Aorta (tissue), 5 donors: ENCODE measurements around the gene ME3. TPM values are rescaled to one million over a fixed set of nuclear protein-coding genes. Genes with fewer than 3 reads are reported as not detected.

ENCODE experiments used
- ATAC-seq: fragments of 200-7000 bp; cut with Tn5 transposase; one replicate; pipeline ENCODE4 v1.9.1; 2022; ENCODE audit warnings: moderate library complexity; ENCODE audit not compliant: low FRiP score
- DNase-seq, 2 donors: peaks; one replicate each; pipeline ENCODE4 v3.0.0-alpha.2; 2020
- H3K27ac ChIP-seq, 2 donors: one replicate each; pipeline ENCODE4 v1.5.1; 2013; ENCODE audit warnings: low read length in 2 of 2, mild to moderate bottlenecking in 2 of 2, moderate library complexity in 2 of 2, control low read depth in 1 of 2, inconsistent platforms in 1 of 2, low read depth in 1 of 2
- H3K27me3 ChIP-seq, 2 donors: one replicate each; pipeline ENCODE4 v1.6.1; 2013; ENCODE audit warnings: control low read depth in 1 of 2, low read length in 1 of 2, mild to moderate bottlenecking in 1 of 2, moderate library complexity in 1 of 2; ENCODE audit not compliant: insufficient read depth in 2 of 2, control insufficient read depth in 1 of 2
- H3K36me3 ChIP-seq, 2 donors: one replicate each; pipeline ENCODE4 v1.6.1; 2013; ENCODE audit warnings: control low read depth in 1 of 2, low read length in 1 of 2, mild to moderate bottlenecking in 1 of 2; ENCODE audit not compliant: insufficient read depth in 2 of 2, control insufficient read depth in 1 of 2
- H3K4me1 ChIP-seq, 2 donors: one replicate each; pipeline ENCODE4 v1.6.1; 2013; ENCODE audit warnings: low read length in 2 of 2, control low read depth in 1 of 2, mild to moderate bottlenecking in 1 of 2, moderate library complexity in 1 of 2; ENCODE audit not compliant: insufficient read depth in 2 of 2, control insufficient read depth in 1 of 2
- H3K4me3 ChIP-seq, 2 donors: one replicate each; pipeline ENCODE4 v1.5.1; 2013; ENCODE audit warnings: low read length in 2 of 2, control low read depth in 1 of 2, mild to moderate bottlenecking in 1 of 2
- H3K9me3 ChIP-seq: one replicate; pipeline ENCODE4 v1.6.1; 2013; ENCODE audit warnings: mild to moderate bottlenecking, low read length; ENCODE audit not compliant: control insufficient read depth
- WGBS, 2 donors: extraction: QIAGEN DNeasy Blood & Tissue Kit; methylation state at CpG; one replicate each; pipeline ENCODE4 v1.1.7; 2013; 5-methylcytosine and 5-hydroxymethylcytosine counted together
- intact Hi-C, 2 donors: fragments of 100-400 bp; cut with DNase I; formaldehyde crosslinking; loops; one replicate each; pipeline versions ENCODE4 v1.14.2 to v1.15.0; 2022
- polyA plus RNA-seq, 2 donors: library from polyadenylated mRNA; stranded (reverse); fragments of 200-250 nt; gene quantifications; one replicate each; pipeline ENCODE4 v1.2.3, GENCODE V29; 2013
- total RNA-seq, 2 donors: library from RNA; stranded (reverse); fragmentation: NEBNext Ultra II Directional; extraction: Animal tissue kit (Norgen Biotek cat#: 25700); gene quantifications; one replicate each; pipeline ENCODE4 v1.2.1, GENCODE V29; 2021
- donor health status: healthy with polysubstance abuse.
- donor health status: Bipolar disorder and iron deficiency.
- donor health status: DM: no; HTN: no; CAD: no.
- donor health status: DM: no; HTN: no; CAD: no.
- donor health status: DM: yes; HTN: yes; CAD: no.

Gene ME3
- total and polyA plus RNA-seq, 4 donors: 9.5 to 41.0 (median 28.6) TPM

- ATAC-seq (no peak), DNase-seq (no peak)
- Histone ChIP-seq H3K4me3 (no peak overlapping the region), H3K27ac (no peak overlapping the region), H3K36me3 (peaks cover 5 to 8% of the 10 kb centered on the region in 2 donors), H3K4me1 (no peaks in the 10 kb centered on the region), H3K27me3 (no peaks in the 10 kb centered on the region), H3K9me3 (no peaks in the 10 kb centered on the region)
- intact Hi-C loops: no loop called here
- WGBS, 2 donors: 94 to 98% methylated on average over 3 of the region's 3 CpGs
These were observed 224.5 kb downstream of the ME3 start for GRCh38 chr11:86447763-86448480.

GRCh38 chr11:86446924-86447285, 225.5 kb downstream of the ME3 start:
- WGBS, 2 donors: 96% methylated on average over 12 of the region's 12 CpGs
- Histone ChIP-seq H3K4me3 (no peak overlapping the region), H3K36me3 (peaks cover 5 to 8% of the 10 kb centered on the region in 2 donors), H3K4me1 (no peaks in the 10 kb centered on the region), H3K27ac (no peak overlapping the region), H3K9me3 (no peaks in the 10 kb centered on the region), H3K27me3 (no peaks in the 10 kb centered on the region)
- intact Hi-C loops: no loop called here
- ATAC-seq (no peak), DNase-seq (no peak)

GRCh38 chr11:86446163-86446923, 226.1 kb downstream of the ME3 start:
- H3K9me3 ChIP-seq: no peaks in the 10 kb centered on the region
- intact Hi-C loops: no loop called here
- no peak for ATAC-seq
- H3K27ac ChIP-seq: no peak overlapping the region
- DNase-seq: no peak
- no peaks in the 10 kb centered on the region for H3K4me1 ChIP-seq
- H3K27me3 ChIP-seq: no peaks in the 10 kb centered on the region
- H3K4me3 ChIP-seq: no peak overlapping the region
- peaks cover 7 to 8% of the 10 kb centered on the region in 2 donors for H3K36me3 ChIP-seq
- 96 to 97% methylated on average over 8 of the region's 8 CpGs for WGBS, 2 donors

GRCh38 chr11:86444981-86445380, 227.4 kb downstream of the ME3 start:
- WGBS, 2 donors: 98 to 100% methylated on average over 1 of the region's 1 CpG
- peaks cover 7 to 8% of the 10 kb centered on the region in 2 donors for H3K36me3 ChIP-seq
- DNase-seq: no peak

GRCh38 chr11:86443415-86443814, 229.0 kb downstream of the ME3 start:
- Histone ChIP-seq H3K4me1 (no peaks in the 10 kb centered on the region), H3K9me3 (no peaks in the 10 kb centered on the region), H3K27ac (no peak overlapping the region), H3K36me3 (peaks cover 7 to 8% of the 10 kb centered on the region in 2 donors), H3K27me3 (no peaks in the 10 kb centered on the region), H3K4me3 (no peak overlapping the region)
- intact Hi-C loops: no loop called here
- DNase-seq (no peak), ATAC-seq (no peak)
- WGBS, 2 donors: 0% methylated on average over 1 of the region's 1 CpG

More at GRCh38 chr11:86444981-86445380, 227.4 kb downstream of the ME3 start:
- Histone ChIP-seq H3K27me3 (no peaks in the 10 kb centered on the region), H3K9me3 (no peaks in the 10 kb centered on the region), H3K4me3 (no peak overlapping the region), H3K27ac (no peak overlapping the region), H3K4me1 (no peaks in the 10 kb centered on the region)
- intact Hi-C loops: no loop called here
- ATAC-seq: no peak

- intact Hi-C loops: no loop called here
- no peak overlapping the region for H3K27ac ChIP-seq
- DNase-seq (peak in 1 of 2 donors; percentile 59), ATAC-seq (peak; percentile 26)
- no peaks in the 10 kb centered on the region for H3K27me3 ChIP-seq
- no peaks in the 10 kb centered on the region for H3K4me1 ChIP-seq
- no peak overlapping the region for H3K4me3 ChIP-seq
- WGBS, 2 donors: 77 to 87% methylated on average over 5 of the region's 5 CpGs
- H3K9me3 ChIP-seq: no peaks in the 10 kb centered on the region
- H3K36me3 ChIP-seq: peaks cover 7 to 8% of the 10 kb centered on the region in 2 donors
These were observed 229.6 kb downstream of the ME3 start for GRCh38 chr11:86442827-86443226.

- H3K4me3 ChIP-seq: no peak overlapping the region
- ATAC-seq: no peak
- no peaks in the 10 kb centered on the region for H3K27me3 ChIP-seq
- intact Hi-C loops: no loop called here
- no peak for DNase-seq
- WGBS, 2 donors: 87 to 90% methylated on average over 2 of the region's 2 CpGs
- H3K27ac ChIP-seq: no peak overlapping the region
- no peaks in the 10 kb centered on the region for H3K4me1 ChIP-seq
- no peaks in the 10 kb centered on the region for H3K9me3 ChIP-seq
- H3K36me3 ChIP-seq: peaks cover 7 to 8% of the 10 kb centered on the region in 2 donors
These were observed 230.0 kb downstream of the ME3 start for GRCh38 chr11:86442420-86442819.

- peaks cover 7 to 8% of the 10 kb centered on the region in 2 donors for H3K36me3 ChIP-seq
- ATAC-seq: no peak
- H3K27ac ChIP-seq: no peak overlapping the region
These were observed 231.6 kb downstream of the ME3 start for GRCh38 chr11:86440843-86441242.

GRCh38 chr11:86440305-86440716, 232.1 kb downstream of the ME3 start:
- Histone ChIP-seq H3K27ac (no peak overlapping the region), H3K27me3 (no peaks in the 10 kb centered on the region), H3K9me3 (no peaks in the 10 kb centered on the region), H3K4me1 (no peaks in the 10 kb centered on the region), H3K4me3 (no peak overlapping the region), H3K36me3 (peaks cover 6 to 7% of the 10 kb centered on the region in 2 donors)
- ATAC-seq (peak; percentile 88), DNase-seq (peak in 1 of 2 donors; percentile 78)
- WGBS, 2 donors: 59 to 68% methylated on average over 3 of the region's 3 CpGs
- intact Hi-C loops: no loop called here

More at GRCh38 chr11:86440843-86441242, 231.6 kb downstream of the ME3 start:
- intact Hi-C loops: no loop called here
- Histone ChIP-seq H3K9me3 (no peaks in the 10 kb centered on the region), H3K4me1 (no peaks in the 10 kb centered on the region), H3K4me3 (no peak overlapping the region), H3K27me3 (no peaks in the 10 kb centered on the region)
- no peak for DNase-seq
- 44 to 61% methylated on average over 2 of the region's 2 CpGs for WGBS, 2 donors
